LNCaP clone FGC (cell line): ENCODE data around the gene TSC22D3.

Source experiments
- DNase-seq: peaks from one replicate; pipeline ENCODE4 v3.0.0-alpha.2; 2011; ENCODE audit warnings: low read depth
- H3K4me3 ChIP-seq: 2 replicates; pipeline ENCODE4 v1.5.1; 2011; ENCODE audit warnings: mild to moderate bottlenecking, low read depth, low read length, control low read depth
- CTCF ChIP-seq: IDR thresholded peaks from 2 replicates; pipeline ENCODE4 v1.5.1; 2012; ENCODE audit warnings: mild to moderate bottlenecking; ENCODE audit not compliant: control insufficient read depth, insufficient read depth; ENCODE audit errors: extremely low read depth

Gene TSC22D3

GRCh38 chrX:107712231-107713202 lies 63.1 kb downstream of the TSC22D3 start:
- no peak for DNase-seq
- no peak for TF ChIP-seq CTCF
- H3K4me3 ChIP-seq: no peak overlapping the region

DNA sequence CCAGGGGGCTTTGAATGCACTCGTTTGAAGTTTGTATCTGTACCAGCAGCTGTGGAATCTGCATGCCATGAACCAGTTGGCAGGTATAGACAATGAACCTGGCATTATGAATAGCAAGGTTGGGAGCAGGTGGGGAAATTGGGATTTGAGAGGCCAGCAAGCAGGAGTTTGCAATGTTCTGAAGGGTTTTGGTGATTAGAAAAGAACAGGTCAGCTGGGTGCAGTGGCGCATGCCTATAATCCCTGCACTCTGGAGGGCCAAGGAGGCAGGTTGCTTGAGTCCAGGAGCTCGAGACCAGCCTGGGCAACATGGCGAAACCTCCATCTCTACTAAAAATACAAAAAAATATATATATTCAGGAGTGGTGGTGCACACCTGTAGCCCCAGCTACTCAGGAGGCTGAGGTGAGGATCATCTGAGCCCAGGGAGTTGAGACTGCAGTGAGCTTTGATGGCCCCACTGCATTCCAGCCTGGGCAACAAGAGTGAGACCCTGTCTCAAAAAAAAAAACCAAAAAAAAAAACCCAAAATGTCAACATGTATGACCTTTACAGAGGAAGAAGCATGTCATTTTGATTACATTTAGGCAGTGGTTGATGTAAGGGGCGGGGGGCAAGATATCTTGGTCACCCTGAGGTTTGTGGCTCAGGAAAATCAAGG lies 63.9 kb downstream of the TSC22D3 start:
- DNase-seq: no peak
- TF ChIP-seq CTCF: no peak
- no peak overlapping the region for H3K4me3 ChIP-seq

GRCh38 chrX:107710617-107711391 lies 64.8 kb downstream of the TSC22D3 start:
- no peak for TF ChIP-seq CTCF
- DNase-seq: no peak
- H3K4me3 ChIP-seq: no peak overlapping the region

DNA sequence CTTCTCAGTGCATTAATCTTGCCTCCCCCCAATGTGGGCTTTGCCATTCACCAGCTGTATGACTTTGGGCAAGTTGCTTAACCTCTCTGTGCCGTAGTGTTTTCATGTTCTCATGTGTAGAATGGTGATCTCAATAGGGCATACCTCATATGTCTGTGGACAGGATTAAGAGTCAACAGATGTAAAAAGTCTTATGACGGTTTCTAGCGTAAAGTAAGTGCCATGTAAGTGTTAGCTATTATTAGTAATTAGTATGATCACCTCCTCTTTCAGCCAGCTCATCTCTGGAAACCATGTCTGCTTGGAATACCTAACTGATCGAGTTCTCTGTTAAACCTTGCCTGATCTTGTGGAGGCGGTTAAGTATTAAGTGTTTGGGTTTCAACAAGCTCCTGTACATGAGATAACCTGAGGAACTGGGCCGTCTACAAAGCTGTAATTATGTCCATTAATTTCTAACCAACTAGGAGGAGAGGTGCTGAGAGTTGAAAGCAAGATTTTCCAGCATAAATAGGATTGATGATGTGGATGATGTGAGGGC lies 66.3 kb downstream of the TSC22D3 start:
- DNase-seq: no peak
- no peak for TF ChIP-seq CTCF
- H3K4me3 ChIP-seq: no peak overlapping the region

- TF ChIP-seq CTCF: no peak
- H3K4me3 ChIP-seq: no peak overlapping the region
- DNase-seq: no peak
Measured at GRCh38 chrX:107708762-107709161, 66.8 kb downstream of the TSC22D3 start.

- no peak for DNase-seq
- no peak for TF ChIP-seq CTCF
- no peak overlapping the region for H3K4me3 ChIP-seq
Measured at GRCh38 chrX:107707866-107708265, 67.7 kb downstream of the TSC22D3 start.
